ENCODE results near the gene METTL1. TPM values are rescaled to one million over a fixed set of nuclear protein-coding genes. Genes with fewer than 3 reads are reported as not detected.

The METTL1 gene
- total and polyA plus RNA-seq, 9 of the 15 experiments (the other 6 are each of a cell fraction or from before 2014, with no cell fraction given) = 12.6 to 65.9 (median 39.2) TPM

DNA sequence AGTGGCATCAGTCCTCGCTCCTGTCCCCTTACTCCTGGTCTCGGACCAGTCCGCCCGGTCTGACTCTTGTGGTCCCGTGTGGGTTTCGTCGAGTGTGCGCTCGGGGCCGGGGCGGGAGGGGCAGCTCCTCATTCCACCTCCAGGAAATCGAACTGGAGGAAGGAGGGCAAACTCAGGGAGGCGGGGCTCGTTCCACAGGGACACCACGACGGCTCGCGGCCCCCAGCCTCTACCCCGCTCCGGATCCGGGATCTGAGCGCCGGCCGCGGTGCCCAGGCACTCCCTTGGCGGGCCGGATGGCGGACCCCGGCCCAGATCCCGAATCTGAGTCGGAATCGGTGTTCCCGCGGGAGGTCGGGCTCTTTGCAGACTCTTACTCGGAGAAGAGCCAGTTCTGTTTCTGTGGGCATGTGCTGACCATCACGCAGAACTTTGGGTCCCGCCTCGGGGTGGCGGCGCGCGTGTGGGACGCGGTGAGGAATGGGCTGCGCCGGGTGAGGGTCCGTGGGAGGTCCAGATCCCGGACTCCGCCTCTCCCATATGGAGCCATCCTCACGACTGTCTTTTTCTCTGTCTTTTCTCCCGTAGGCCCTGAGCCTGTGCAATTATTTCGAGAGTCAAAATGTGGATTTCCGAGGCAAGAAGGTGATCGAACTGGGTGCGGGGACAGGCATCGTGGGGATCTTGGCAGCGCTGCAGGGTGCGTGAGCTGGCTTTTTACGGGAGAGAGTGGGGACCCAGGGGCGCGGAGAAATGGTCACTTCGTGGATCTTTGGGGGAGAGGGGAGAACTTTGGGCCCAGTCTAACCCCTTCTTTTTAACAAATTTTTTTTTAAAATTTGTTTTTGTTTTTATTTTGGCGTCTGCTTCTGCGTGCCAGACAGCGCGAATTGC is 771 bp upstream of the METTL1 start, which contains the start of gene EEF1AKMT3 (continued):
- no peak for TF ChIP-seq CHD7 (IDR thresholded peaks at IDR 0.05; ENCODE audit: low read depth, low read length)
- peak; percentile 73 for TF ChIP-seq MGA (IDR thresholded peaks at IDR 0.05)
- no peak for TF ChIP-seq EP300 (IDR thresholded peaks at IDR 0.05; ENCODE audit: low read length)

Measured in K562 (cell line).